ENCODE measurements around the gene MIGA2. TPM values are rescaled to one million over a fixed set of nuclear protein-coding genes. Genes with fewer than 3 reads are reported as not detected.

MIGA2 gene
- total RNA-seq, 1 experiment from 2014 or later, result 23.0 TPM

DNA sequence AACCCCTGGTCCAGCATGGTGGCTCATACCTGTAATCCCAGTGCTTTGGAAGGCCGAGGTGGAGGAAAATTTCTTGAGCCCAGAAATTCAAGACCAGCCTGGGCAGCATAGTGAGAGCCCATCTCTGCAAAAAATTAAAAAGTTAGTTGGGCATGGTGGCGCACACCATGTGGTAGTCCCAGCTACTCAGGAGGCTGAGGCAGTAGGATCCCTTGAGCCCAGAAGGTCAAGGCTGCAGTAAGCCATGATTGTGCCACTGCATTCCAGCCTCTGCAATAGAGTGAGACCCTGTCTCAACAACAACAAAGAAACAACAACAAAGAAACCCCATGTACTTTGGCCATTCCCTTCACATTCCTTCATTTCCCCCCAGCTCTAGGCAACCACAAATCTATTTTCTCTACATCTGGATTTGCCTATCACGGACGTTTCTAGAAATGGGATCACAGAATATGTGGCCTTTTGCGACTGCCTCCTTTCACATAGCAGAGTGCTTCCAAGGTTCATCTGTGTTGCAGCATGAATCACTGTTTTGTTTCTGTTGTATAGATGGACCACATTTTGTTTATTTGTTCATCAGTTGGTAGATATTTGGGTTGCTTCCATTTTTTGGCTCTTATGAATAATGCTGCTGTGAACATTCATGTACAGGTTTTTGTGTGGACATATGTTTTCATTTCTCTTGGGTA lies 17.9 kb downstream of the MIGA2 start:
- Histone ChIP-seq H3K27me3 (ENCODE audit: control insufficient read depth, insufficient read depth, low read length) (no peaks in the 10 kb centered on the region), H3K9me3 (ENCODE audit: control insufficient read depth, insufficient read depth, low read depth, low read length) (no peaks in the 10 kb centered on the region), H3K36me3 (ENCODE audit: control insufficient read depth, insufficient read depth, low read length) (no peaks in the 10 kb centered on the region), H3K4me1 (ENCODE audit: control insufficient read depth, insufficient read depth, low read length) (no peaks in the 10 kb centered on the region), H3K4me3 (ENCODE audit: low read depth in 2 of 2, low read length in 2 of 2) (no peak overlapping the region), H3K27ac (ENCODE audit: low read length) (no peak overlapping the region)
- intact Hi-C loops (cut with micrococcal nuclease; ENCODE audit: unreplicated experiment) (no loop called here), in situ Hi-C loops (cut with HindIII; ENCODE audit: low pct_unique_long_range_greater_than_20kb, low sequenced_read_pairs) (no loop called here)
- ChIA-PET CTCF (no interaction called here), POLR2A (interaction anchor here (0.6 kb wide), 1 partner anchor 27 kb away, joined by 3 read pairs; the partner anchor contains the start of gene DOLPP1)
- TF ChIP-seq, protein P1, sequence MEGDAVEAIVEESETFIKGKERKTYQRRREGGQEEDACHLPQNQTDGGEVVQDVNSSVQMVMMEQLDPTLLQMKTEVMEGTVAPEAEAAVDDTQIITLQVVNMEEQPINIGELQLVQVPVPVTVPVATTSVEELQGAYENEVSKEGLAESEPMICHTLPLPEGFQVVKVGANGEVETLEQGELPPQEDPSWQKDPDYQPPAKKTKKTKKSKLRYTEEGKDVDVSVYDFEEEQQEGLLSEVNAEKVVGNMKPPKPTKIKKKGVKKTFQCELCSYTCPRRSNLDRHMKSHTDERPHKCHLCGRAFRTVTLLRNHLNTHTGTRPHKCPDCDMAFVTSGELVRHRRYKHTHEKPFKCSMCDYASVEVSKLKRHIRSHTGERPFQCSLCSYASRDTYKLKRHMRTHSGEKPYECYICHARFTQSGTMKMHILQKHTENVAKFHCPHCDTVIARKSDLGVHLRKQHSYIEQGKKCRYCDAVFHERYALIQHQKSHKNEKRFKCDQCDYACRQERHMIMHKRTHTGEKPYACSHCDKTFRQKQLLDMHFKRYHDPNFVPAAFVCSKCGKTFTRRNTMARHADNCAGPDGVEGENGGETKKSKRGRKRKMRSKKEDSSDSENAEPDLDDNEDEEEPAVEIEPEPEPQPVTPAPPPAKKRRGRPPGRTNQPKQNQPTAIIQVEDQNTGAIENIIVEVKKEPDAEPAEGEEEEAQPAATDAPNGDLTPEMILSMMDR (IDR thresholded peaks at IDR 0.05), result no peak
- TF ChIP-seq TCF7L2 (IDR thresholded peaks at IDR 0.05; ENCODE audit: low read depth, low read length), result no peak
- no peak for TF ChIP-seq SIN3A (IDR thresholded peaks at IDR 0.05; ENCODE audit: borderline replicate concordance, insufficient read depth, low read depth, low read length)
- TF ChIP-seq, protein P2, sequence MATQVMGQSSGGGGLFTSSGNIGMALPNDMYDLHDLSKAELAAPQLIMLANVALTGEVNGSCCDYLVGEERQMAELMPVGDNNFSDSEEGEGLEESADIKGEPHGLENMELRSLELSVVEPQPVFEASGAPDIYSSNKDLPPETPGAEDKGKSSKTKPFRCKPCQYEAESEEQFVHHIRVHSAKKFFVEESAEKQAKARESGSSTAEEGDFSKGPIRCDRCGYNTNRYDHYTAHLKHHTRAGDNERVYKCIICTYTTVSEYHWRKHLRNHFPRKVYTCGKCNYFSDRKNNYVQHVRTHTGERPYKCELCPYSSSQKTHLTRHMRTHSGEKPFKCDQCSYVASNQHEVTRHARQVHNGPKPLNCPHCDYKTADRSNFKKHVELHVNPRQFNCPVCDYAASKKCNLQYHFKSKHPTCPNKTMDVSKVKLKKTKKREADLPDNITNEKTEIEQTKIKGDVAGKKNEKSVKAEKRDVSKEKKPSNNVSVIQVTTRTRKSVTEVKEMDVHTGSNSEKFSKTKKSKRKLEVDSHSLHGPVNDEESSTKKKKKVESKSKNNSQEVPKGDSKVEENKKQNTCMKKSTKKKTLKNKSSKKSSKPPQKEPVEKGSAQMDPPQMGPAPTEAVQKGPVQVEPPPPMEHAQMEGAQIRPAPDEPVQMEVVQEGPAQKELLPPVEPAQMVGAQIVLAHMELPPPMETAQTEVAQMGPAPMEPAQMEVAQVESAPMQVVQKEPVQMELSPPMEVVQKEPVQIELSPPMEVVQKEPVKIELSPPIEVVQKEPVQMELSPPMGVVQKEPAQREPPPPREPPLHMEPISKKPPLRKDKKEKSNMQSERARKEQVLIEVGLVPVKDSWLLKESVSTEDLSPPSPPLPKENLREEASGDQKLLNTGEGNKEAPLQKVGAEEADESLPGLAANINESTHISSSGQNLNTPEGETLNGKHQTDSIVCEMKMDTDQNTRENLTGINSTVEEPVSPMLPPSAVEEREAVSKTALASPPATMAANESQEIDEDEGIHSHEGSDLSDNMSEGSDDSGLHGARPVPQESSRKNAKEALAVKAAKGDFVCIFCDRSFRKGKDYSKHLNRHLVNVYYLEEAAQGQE (IDR thresholded peaks at IDR 0.05; ENCODE audit: insufficient read depth in 1 of 2, low read depth in 2 of 2, low read length in 1 of 2), result no peak
- no peak for TF ChIP-seq POLR2AphosphoS5 (IDR thresholded peaks at IDR 0.05; ENCODE audit: low read depth, low read length)
- ATAC-seq, result no peak
- no TSS peak for BruUV-seq (replicated peaks)
- no peak for DNase-seq (ENCODE audit: low read depth, low spot score)

DNA sequence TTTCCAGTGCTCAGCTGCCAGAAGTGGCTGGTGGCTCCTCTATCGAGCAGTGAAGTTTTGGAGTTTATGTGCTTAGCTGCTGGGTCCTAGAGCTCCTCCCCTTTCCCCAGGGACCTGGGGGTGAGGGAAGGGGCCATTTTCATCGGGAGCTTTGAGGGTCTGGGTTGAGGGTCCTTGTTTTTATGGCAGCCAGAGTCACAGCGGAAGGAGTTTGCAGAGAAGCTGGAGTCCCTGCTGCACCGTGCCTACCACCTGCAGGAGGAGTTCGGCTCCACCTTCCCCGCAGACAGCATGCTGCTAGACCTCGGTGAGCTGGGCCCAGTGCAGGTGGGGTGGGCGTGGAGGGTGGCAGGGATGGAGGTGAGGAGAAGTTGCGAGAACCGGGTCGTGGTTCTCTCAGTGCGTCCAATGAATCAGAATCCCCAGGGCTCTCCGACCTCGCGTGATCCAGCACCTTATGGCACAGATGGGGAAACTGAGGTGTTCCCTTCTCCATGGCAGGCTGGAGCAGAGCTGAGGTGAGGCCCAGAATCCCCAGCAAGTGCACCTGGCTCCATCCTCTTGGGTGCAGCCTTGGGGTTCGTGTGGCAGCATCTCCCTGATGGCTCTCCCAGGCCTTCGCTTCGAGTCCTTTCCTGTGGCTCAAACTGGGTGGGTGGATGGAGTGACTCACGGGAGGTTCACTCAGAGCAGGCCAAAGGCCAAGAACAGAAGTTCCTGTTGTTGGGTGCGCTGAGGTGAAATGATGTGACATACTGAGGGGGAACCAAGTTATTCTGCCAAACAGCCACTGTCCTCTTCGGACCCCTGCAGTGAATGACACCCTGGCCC lies 22.8 kb downstream of the MIGA2 start:
- no TSS peak for BruUV-seq (replicated peaks)
- no peak overlapping the region for H3K4me3 ChIP-seq (ENCODE audit: low read depth in 2 of 2, low read length in 2 of 2)
- TF ChIP-seq POLR2AphosphoS5 (IDR thresholded peaks at IDR 0.05; ENCODE audit: low read depth, low read length), result no peak
- TF ChIP-seq, protein P2 (IDR thresholded peaks at IDR 0.05; ENCODE audit: insufficient read depth in 1 of 2, low read depth in 2 of 2, low read length in 1 of 2), result no peak
- TF ChIP-seq, protein P1 (IDR thresholded peaks at IDR 0.05), result no peak
- no peak for TF ChIP-seq TCF7L2 (IDR thresholded peaks at IDR 0.05; ENCODE audit: low read depth, low read length)
- TF ChIP-seq SIN3A (IDR thresholded peaks at IDR 0.05; ENCODE audit: borderline replicate concordance, insufficient read depth, low read depth, low read length), result no peak
- no peaks in the 10 kb centered on the region for H3K27me3 ChIP-seq (ENCODE audit: control insufficient read depth, insufficient read depth, low read length)
- H3K4me1 ChIP-seq (ENCODE audit: control insufficient read depth, insufficient read depth, low read length), result no peaks in the 10 kb centered on the region
- H3K27ac ChIP-seq (ENCODE audit: low read length), result no peak overlapping the region
- ChIA-PET POLR2A (no interaction called here), CTCF (no interaction called here)
- no peaks in the 10 kb centered on the region for H3K9me3 ChIP-seq (ENCODE audit: control insufficient read depth, insufficient read depth, low read depth, low read length)
- in situ Hi-C loops (cut with HindIII; ENCODE audit: low pct_unique_long_range_greater_than_20kb, low sequenced_read_pairs), result no loop called here
- H3K36me3 ChIP-seq (ENCODE audit: control insufficient read depth, insufficient read depth, low read length), result no peaks in the 10 kb centered on the region
- no peak for ATAC-seq
- intact Hi-C loops (cut with micrococcal nuclease; ENCODE audit: unreplicated experiment), result no loop called here
- no peak for DNase-seq (ENCODE audit: low read depth, low spot score)

Measured in Panc1 (cell line).